Lower lobe of right lung (tissue), 2 donors: Measurements from ENCODE around the gene GIGYF2. TPM values are rescaled to one million over a fixed set of nuclear protein-coding genes. Genes with fewer than 3 reads are reported as not detected.

Source experiments
- ATAC-seq, 2 donors: fragments of 200-7000 bp; cut with Tn5 transposase; one replicate each; pipeline ENCODE4 v1.9.1; 2020 to 2022; ENCODE audit warnings: mild to moderate bottlenecking in 2 of 2, moderate library complexity in 2 of 2
- DNase-seq: peaks from one replicate; pipeline ENCODE4 v3.0.0-alpha.2; 2020
- H3K27ac ChIP-seq: fragments of 200-600 bp; one replicate; pipeline ENCODE4 v1.8.0; 2022
- H3K27me3 ChIP-seq: fragments of 200-600 bp; one replicate; pipeline ENCODE4 v1.8.0; 2022; ENCODE audit warnings: low read depth
- H3K36me3 ChIP-seq: fragments of 200-600 bp; one replicate; pipeline ENCODE4 v1.8.0; 2022; ENCODE audit warnings: mild to moderate bottlenecking
- H3K4me1 ChIP-seq: fragments of 200-600 bp; one replicate; pipeline ENCODE4 v1.8.0; 2022
- H3K4me3 ChIP-seq: fragments of 200-600 bp; one replicate; pipeline ENCODE4 v1.8.0; 2022; ENCODE audit warnings: mild to moderate bottlenecking
- H3K9me3 ChIP-seq: fragments of 200-600 bp; one replicate; pipeline ENCODE4 v1.8.0; 2022
- intact Hi-C: fragments of 100-400 bp; cut with DNase I; formaldehyde crosslinking; loops from one replicate; pipeline ENCODE4 v1.11.0; 2022
- long read RNA-seq: library from polyadenylated mRNA; unstranded; transcript quantifications from one replicate; pipeline ENCODE4 v2.0.0, GENCODE V29; 2021
- total RNA-seq: library from RNA; stranded (reverse); fragmentation: NEBNext Ultra II Directional; extraction: Animal tissue kit (Norgen Biotek cat#: 25700); gene quantifications from one replicate; pipeline ENCODE4 v1.2.1, GENCODE V29; 2021
- TF ChIP-seq, protein P1 (sequence below): fragments of 200-600 bp; IDR thresholded peaks from one replicate; pipeline ENCODE4 v1.8.0; 2022; ENCODE audit warnings: antibody characterized with exemption, mild to moderate bottlenecking
- donor health status: DM: no; HTN: yes; CAD: no; lungs with severe emphysema.

GIGYF2 gene, protein sequence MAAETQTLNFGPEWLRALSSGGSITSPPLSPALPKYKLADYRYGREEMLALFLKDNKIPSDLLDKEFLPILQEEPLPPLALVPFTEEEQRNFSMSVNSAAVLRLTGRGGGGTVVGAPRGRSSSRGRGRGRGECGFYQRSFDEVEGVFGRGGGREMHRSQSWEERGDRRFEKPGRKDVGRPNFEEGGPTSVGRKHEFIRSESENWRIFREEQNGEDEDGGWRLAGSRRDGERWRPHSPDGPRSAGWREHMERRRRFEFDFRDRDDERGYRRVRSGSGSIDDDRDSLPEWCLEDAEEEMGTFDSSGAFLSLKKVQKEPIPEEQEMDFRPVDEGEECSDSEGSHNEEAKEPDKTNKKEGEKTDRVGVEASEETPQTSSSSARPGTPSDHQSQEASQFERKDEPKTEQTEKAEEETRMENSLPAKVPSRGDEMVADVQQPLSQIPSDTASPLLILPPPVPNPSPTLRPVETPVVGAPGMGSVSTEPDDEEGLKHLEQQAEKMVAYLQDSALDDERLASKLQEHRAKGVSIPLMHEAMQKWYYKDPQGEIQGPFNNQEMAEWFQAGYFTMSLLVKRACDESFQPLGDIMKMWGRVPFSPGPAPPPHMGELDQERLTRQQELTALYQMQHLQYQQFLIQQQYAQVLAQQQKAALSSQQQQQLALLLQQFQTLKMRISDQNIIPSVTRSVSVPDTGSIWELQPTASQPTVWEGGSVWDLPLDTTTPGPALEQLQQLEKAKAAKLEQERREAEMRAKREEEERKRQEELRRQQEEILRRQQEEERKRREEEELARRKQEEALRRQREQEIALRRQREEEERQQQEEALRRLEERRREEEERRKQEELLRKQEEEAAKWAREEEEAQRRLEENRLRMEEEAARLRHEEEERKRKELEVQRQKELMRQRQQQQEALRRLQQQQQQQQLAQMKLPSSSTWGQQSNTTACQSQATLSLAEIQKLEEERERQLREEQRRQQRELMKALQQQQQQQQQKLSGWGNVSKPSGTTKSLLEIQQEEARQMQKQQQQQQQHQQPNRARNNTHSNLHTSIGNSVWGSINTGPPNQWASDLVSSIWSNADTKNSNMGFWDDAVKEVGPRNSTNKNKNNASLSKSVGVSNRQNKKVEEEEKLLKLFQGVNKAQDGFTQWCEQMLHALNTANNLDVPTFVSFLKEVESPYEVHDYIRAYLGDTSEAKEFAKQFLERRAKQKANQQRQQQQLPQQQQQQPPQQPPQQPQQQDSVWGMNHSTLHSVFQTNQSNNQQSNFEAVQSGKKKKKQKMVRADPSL (N-terminal part only)
- total RNA-seq: 67.6 TPM
- long read RNA-seq, full-length matches to known transcripts: 5 of 73 reads
- long read RNA-seq, partial matches to known transcripts: 39 of 73 reads
- long read RNA-seq, other reads (novel, unspliced or antisense): 29 of 73 reads

GRCh38 chr2:232697059-232697806 is at the start of gene GIGYF2:
Gene GIGYF2 (plus strand): TSS chr2:232697331. CDS start chr2:232735198, 37,867 bp downstream.
- Histone ChIP-seq H3K4me1 (peaks cover 36% of the 10 kb centered on the region), H3K9me3 (no peaks in the 10 kb centered on the region), H3K27ac (peak within 1 kb of the TSS; percentile 94), H3K4me3 (peak within 1 kb of the TSS; percentile 89), H3K36me3 (peaks cover 3% of the 10 kb centered on the region), H3K27me3 (no peaks in the 10 kb centered on the region)
- ATAC-seq: peak; percentile 99
- intact Hi-C loops: no loop called here
- TF ChIP-seq, protein P1, sequence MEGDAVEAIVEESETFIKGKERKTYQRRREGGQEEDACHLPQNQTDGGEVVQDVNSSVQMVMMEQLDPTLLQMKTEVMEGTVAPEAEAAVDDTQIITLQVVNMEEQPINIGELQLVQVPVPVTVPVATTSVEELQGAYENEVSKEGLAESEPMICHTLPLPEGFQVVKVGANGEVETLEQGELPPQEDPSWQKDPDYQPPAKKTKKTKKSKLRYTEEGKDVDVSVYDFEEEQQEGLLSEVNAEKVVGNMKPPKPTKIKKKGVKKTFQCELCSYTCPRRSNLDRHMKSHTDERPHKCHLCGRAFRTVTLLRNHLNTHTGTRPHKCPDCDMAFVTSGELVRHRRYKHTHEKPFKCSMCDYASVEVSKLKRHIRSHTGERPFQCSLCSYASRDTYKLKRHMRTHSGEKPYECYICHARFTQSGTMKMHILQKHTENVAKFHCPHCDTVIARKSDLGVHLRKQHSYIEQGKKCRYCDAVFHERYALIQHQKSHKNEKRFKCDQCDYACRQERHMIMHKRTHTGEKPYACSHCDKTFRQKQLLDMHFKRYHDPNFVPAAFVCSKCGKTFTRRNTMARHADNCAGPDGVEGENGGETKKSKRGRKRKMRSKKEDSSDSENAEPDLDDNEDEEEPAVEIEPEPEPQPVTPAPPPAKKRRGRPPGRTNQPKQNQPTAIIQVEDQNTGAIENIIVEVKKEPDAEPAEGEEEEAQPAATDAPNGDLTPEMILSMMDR: peak; percentile 10
- peak; percentile 96 for DNase-seq

- no peak for ATAC-seq
Observed at GRCh38 chr2:232649033-232649432, 48.1 kb upstream of the GIGYF2 start.

GRCh38 chr2:232652505-232652851 is 44.7 kb upstream of the GIGYF2 start:
- no peaks in the 10 kb centered on the region for H3K36me3 ChIP-seq
- H3K27ac ChIP-seq: no peak overlapping the region
- intact Hi-C loops: no loop called here
- no peak for DNase-seq
- H3K27me3 ChIP-seq: no peaks in the 10 kb centered on the region
- no peaks in the 10 kb centered on the region for H3K9me3 ChIP-seq
- H3K4me3 ChIP-seq: no peak overlapping the region
- no peak for ATAC-seq
- no peaks in the 10 kb centered on the region for H3K4me1 ChIP-seq
- TF ChIP-seq, protein P1: no peak

More at GRCh38 chr2:232649033-232649432, 48.1 kb upstream of the GIGYF2 start:
- TF ChIP-seq, protein P1: no peak
- no peaks in the 10 kb centered on the region for H3K27me3 ChIP-seq
- DNase-seq: no peak
- H3K4me3 ChIP-seq: no peak overlapping the region
- H3K27ac ChIP-seq: no peak overlapping the region
- H3K9me3 ChIP-seq: no peaks in the 10 kb centered on the region
- no peaks in the 10 kb centered on the region for H3K36me3 ChIP-seq
- H3K4me1 ChIP-seq: no peaks in the 10 kb centered on the region
- intact Hi-C loops: no loop called here

- intact Hi-C loops: no loop called here
- no peaks in the 10 kb centered on the region for H3K9me3 ChIP-seq
- DNase-seq: no peak
- no peak overlapping the region for H3K4me3 ChIP-seq
- H3K4me1 ChIP-seq: no peaks in the 10 kb centered on the region
- no peak for ATAC-seq
- H3K27ac ChIP-seq: no peak overlapping the region
- no peaks in the 10 kb centered on the region for H3K36me3 ChIP-seq
- no peaks in the 10 kb centered on the region for H3K27me3 ChIP-seq
- TF ChIP-seq, protein P1: no peak
Observed at GRCh38 chr2:232653441-232653840, 43.7 kb upstream of the GIGYF2 start.
